IPS-11a (cell line): ENCODE results near the gene CDK18.
A peak's percentile ranks its signal among the peaks of the same experiment; 100 is the strongest.

ENCODE experiments used
- H3K4me3 ChIP-seq: one replicate; pipeline ENCODE4 v1.5.1; 2013; ENCODE audit warnings: low read depth, low read length, control low read depth

CDK18 gene

GRCh38 chr1:205535096-205535495 is 30.6 kb downstream of the CDK18 start:
- no peak overlapping the region for H3K4me3 ChIP-seq

GRCh38 chr1:205535866-205536758 is 31.6 kb downstream of the CDK18 start:
- no peak overlapping the region for H3K4me3 ChIP-seq

- no peak overlapping the region for H3K4me3 ChIP-seq
Observed at GRCh38 chr1:205536759-205537361, 32.4 kb downstream of the CDK18 start.

GRCh38 chr1:205537386-205538018 is 33.0 kb downstream of the CDK18 start:
- no peak overlapping the region for H3K4me3 ChIP-seq

- H3K4me3 ChIP-seq: no peak overlapping the region
Observed at GRCh38 chr1:205538235-205538840, 33.9 kb downstream of the CDK18 start.

- no peak overlapping the region for H3K4me3 ChIP-seq
Observed at GRCh38 chr1:205541161-205541886, 36.9 kb downstream of the CDK18 start.

GRCh38 chr1:205542367-205542766 is 37.9 kb downstream of the CDK18 start:
- no peak overlapping the region for H3K4me3 ChIP-seq

GRCh38 chr1:205543351-205544301 is 39.2 kb downstream of the CDK18 start:
- peak overlapping the region; percentile 6 for H3K4me3 ChIP-seq

GRCh38 chr1:205545001-205545919 is 40.8 kb downstream of the CDK18 start:
- H3K4me3 ChIP-seq: no peak overlapping the region

- no peak overlapping the region for H3K4me3 ChIP-seq
Observed at GRCh38 chr1:205545991-205546390, 41.5 kb downstream of the CDK18 start.

GRCh38 chr1:205546541-205546940 is 42.1 kb downstream of the CDK18 start:
- H3K4me3 ChIP-seq: no peak overlapping the region

GRCh38 chr1:205547936-205548827 is 43.7 kb downstream of the CDK18 start:
- H3K4me3 ChIP-seq: no peak overlapping the region

GRCh38 chr1:205554026-205554811 is 49.8 kb downstream of the CDK18 start:
- no peak overlapping the region for H3K4me3 ChIP-seq

- H3K4me3 ChIP-seq: no peak overlapping the region
Observed at GRCh38 chr1:205561501-205562203, 57.2 kb downstream of the CDK18 start.

- no peak overlapping the region for H3K4me3 ChIP-seq
Observed at GRCh38 chr1:205563927-205564441, 59.5 kb downstream of the CDK18 start.

GRCh38 chr1:205565799-205566198 is 61.3 kb downstream of the CDK18 start:
- H3K4me3 ChIP-seq: no peak overlapping the region
